Astrocyte of the spinal cord (primary cell): ENCODE measurements around the gene RNF150.

Source experiments
- DNase-seq: peaks from one replicate; pipeline ENCODE4 v3.0.0; 2011; ENCODE audit warnings: low read depth, low spot score
- H3K4me3 ChIP-seq: 2 replicates; pipeline ENCODE4 v1.5.1; 2011; ENCODE audit warnings: low read depth, mild to moderate bottlenecking, low read length, moderate library complexity
- in situ Hi-C: cut with HindIII; loops from 2 replicates; pipeline ENCODE4 v1.10.0; 2017; ENCODE audit warnings: low sequenced_read_pairs
- TF ChIP-seq, protein P1 (sequence below): IDR thresholded peaks from 2 replicates; pipeline ENCODE4 v1.5.1; 2012; ENCODE audit warnings: low read depth, mild to moderate bottlenecking, low read length, inconsistent platforms

Gene RNF150

DNA sequence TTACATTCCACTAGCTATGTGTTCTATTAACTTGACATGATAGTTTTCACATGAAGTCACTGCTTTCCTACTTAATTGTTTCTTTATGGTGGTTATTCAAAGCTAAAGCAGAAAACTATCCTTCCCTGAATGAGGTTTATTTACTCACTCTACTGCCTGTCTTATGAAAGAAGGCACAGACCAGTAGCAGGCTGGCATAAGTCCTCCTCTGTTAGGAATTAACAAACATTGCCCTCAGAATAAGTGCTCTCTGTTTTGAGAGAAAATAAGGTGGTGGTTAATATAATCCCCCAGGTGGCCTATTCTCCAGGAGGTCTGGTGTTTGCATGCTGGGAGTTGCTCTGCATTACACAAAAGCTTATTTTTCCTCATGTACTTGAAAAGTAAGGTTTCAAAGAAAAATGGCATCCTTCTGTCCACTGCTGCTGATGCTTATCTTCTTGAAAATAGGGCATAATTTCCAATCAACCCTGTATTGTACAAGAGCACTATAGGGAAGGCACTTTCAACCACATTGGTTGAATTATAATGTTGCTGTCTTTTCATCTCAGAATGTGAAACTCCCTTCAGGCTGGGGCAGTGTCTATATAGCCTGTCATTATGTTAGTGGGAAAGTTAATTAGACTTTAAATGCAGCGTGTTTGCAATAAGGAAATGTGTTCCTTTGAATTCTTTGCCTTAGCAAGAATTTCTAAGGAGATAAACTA is 257.4 kb downstream of the RNF150 start:
- no peak for DNase-seq
- TF ChIP-seq, protein P1, sequence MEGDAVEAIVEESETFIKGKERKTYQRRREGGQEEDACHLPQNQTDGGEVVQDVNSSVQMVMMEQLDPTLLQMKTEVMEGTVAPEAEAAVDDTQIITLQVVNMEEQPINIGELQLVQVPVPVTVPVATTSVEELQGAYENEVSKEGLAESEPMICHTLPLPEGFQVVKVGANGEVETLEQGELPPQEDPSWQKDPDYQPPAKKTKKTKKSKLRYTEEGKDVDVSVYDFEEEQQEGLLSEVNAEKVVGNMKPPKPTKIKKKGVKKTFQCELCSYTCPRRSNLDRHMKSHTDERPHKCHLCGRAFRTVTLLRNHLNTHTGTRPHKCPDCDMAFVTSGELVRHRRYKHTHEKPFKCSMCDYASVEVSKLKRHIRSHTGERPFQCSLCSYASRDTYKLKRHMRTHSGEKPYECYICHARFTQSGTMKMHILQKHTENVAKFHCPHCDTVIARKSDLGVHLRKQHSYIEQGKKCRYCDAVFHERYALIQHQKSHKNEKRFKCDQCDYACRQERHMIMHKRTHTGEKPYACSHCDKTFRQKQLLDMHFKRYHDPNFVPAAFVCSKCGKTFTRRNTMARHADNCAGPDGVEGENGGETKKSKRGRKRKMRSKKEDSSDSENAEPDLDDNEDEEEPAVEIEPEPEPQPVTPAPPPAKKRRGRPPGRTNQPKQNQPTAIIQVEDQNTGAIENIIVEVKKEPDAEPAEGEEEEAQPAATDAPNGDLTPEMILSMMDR: no peak
- in situ Hi-C loops: loop anchor here (25.0 kb wide), 1 partner anchor 261 kb away; the partner anchor contains the start of gene RNF150
- no peak overlapping the region for H3K4me3 ChIP-seq

DNA sequence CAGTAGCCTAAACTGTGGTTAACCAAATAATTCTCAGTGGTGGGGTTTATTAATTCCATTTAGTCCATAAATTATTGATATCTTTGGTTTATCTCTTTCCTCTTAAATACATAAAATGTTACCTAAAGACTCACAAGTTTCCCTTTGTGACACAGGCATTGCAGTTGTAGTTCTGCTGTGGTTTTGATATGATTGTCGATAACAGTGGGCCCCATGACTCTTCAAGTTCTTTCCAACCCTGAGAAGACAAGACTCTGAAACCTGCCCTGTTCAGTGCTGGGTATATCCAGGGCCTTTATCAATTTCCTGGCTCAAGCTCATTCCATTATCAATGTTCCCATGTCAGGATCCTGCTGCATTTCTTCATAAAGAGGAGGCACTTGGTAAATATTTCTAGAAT is 259.2 kb downstream of the RNF150 start:
- no peak overlapping the region for H3K4me3 ChIP-seq
- TF ChIP-seq, protein P1: no peak
- in situ Hi-C loops: no loop called here
- DNase-seq: no peak

DNA sequence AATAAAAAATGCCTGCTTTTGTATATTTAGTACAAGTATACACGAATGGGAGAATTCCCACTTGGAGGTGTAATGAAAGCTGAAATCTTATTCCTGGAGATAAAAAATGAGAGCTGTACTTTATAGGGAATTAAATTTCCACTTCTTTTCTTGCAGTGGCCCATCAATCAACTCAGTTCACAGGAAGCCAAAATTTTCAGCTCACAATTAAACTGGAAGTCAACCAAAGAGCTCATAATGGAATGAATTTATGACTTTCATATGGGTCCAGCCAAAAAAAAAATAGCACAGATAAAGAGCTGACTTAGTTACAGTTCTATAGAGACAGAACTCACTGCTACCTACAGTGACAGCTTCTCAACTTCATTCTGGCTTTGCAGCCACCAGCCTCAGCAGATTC is 261.9 kb downstream of the RNF150 start:
- TF ChIP-seq, protein P1: no peak
- no peak for DNase-seq
- in situ Hi-C loops: no loop called here

DNA sequence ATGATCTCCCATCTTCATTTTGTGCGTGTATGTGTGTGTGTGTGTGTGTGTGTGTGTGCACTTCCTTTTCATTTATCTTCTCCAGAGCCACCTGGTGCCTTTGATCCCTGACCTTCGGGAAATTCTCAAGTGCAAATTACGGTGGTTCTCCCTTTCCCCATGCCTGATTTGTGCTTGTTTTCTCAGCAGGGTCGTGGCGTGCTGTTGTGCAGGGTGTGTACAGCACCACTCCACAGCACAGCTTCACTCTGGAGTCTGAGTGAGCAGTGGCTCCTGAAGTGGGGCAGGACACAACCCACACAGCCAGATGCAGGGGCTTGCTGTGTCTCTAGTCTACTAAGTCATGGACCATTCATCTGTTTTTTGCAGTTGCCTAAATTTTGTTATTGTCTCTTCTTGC is 262.8 kb downstream of the RNF150 start:
- in situ Hi-C loops: no loop called here
- DNase-seq: no peak
- TF ChIP-seq, protein P1: no peak
- H3K4me3 ChIP-seq: no peak overlapping the region

More for the DNA sequence above, 261.9 kb downstream of the RNF150 start:
- H3K4me3 ChIP-seq: no peak overlapping the region

DNA sequence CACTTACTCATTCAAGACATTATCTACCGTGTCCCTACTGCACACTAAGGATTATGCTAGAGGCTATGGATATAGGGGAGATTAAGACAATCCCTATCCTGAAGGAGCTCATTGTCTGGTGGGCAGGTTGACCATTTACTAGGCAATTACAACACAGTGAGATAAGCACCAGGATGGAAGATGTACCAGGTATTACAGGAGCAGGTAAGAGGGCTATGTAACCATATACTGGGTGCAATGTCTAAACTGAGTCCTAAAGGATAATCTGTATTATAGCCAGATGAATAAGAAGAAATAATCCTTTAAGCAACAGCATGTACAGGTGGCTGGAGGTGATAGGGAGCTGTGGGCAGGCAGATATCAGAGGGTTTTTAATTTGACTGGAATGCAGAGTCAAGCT is 263.8 kb downstream of the RNF150 start:
- TF ChIP-seq, protein P1: no peak

DNA sequence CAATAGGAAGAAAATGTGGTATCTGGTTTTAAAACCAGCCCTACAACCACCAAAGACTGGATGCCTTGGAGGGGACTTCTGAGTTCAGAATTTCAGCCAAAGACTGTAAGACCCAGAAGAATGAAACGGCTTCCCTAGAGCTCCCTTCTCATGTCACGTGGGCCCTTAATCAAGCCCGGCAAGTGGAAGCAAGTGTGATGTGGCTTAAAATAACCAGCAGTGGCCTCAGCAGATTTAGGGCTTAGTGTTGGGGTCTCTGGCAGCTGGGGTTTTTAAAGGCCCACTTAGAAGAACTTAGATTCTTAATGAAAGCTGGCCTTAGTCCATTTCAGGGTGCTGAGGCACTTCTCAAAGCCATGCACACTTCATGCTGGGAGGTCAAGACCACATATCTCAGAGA is 265.9 kb downstream of the RNF150 start:
- TF ChIP-seq, protein P1: no peak
- in situ Hi-C loops: no loop called here
- H3K4me3 ChIP-seq: no peak overlapping the region
- no peak for DNase-seq

More for the DNA sequence above, 263.8 kb downstream of the RNF150 start:
- DNase-seq: no peak
- in situ Hi-C loops: no loop called here
- no peak overlapping the region for H3K4me3 ChIP-seq
